ENCODE data around the gene DCN. TPM values are rescaled to one million over a fixed set of nuclear protein-coding genes. Genes with fewer than 3 reads are reported as not detected.
A peak's percentile ranks its signal among the peaks of the same experiment; 100 is the strongest.

DCN gene
- total RNA-seq, 1 experiment from 2014 or later = not detected

DNA sequence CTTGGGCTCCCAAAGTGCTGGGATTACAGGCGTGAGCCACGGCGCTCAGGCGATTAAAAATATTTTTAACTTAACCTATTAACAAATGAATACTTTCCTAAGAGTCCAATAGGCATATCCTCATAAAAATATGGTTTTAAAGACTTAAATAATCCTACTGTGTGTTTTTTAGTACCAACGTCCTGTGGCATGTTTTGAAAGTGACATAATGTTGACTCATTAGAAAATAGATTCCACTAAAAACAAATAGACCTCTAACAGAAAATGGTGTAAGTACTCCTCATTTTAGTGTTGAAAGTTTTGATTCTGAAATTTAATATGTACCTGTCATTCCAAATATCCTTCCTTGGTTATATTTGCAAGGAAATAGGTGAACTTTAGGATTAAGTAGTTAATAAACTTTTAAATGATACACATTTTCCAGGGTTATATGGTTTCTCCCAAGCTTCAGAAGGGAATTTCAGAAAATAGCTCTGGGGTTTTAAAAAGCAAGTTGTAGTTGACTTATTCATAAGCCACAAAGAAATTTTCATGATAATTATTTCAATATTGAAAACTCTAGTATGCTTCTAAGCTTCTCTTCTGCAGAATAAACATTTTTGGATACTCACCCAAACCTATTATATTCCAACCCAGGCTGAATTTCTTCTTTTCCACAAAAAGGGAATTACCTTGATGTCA lies 59.2 kb downstream of the DCN start:
- POLR2A ChIA-PET (ENCODE audit: unreplicated experiment) = no interaction called here
- no peaks in the 10 kb centered on the region for H3K9me2 ChIP-seq (replicated peaks; ENCODE audit: low read length)
- peaks cover 43% of the 10 kb centered on the region for H3K4me1 ChIP-seq (ENCODE audit: insufficient read depth, low read length)
- DNase-seq = peak; percentile 70
- TF ChIP-seq EZH2 (IDR thresholded peaks at IDR 0.05; ENCODE audit: low read length, unreplicated experiment) (no peak), EZH2phosphoT487 (IDR thresholded peaks at IDR 0.05; ENCODE audit: borderline replicate concordance, low read length) (no peak)
- TF ChIP-seq, protein P1, sequence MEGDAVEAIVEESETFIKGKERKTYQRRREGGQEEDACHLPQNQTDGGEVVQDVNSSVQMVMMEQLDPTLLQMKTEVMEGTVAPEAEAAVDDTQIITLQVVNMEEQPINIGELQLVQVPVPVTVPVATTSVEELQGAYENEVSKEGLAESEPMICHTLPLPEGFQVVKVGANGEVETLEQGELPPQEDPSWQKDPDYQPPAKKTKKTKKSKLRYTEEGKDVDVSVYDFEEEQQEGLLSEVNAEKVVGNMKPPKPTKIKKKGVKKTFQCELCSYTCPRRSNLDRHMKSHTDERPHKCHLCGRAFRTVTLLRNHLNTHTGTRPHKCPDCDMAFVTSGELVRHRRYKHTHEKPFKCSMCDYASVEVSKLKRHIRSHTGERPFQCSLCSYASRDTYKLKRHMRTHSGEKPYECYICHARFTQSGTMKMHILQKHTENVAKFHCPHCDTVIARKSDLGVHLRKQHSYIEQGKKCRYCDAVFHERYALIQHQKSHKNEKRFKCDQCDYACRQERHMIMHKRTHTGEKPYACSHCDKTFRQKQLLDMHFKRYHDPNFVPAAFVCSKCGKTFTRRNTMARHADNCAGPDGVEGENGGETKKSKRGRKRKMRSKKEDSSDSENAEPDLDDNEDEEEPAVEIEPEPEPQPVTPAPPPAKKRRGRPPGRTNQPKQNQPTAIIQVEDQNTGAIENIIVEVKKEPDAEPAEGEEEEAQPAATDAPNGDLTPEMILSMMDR (conservative IDR thresholded peaks at IDR 0.05; ENCODE audit: low read depth, low read length) = no peak
- H3K4me2 ChIP-seq (ENCODE audit: low read length) = 0 out of 2 replicates have a peak overlapping the region, but pooled peaks have one; percentile 3
- H3F3A ChIP-seq (ENCODE audit: low read length, unreplicated experiment) = no peaks in the 10 kb centered on the region
- CTCF ChIA-PET = no interaction called here
- H3K4me3 ChIP-seq (ENCODE audit: low read length) = no peak overlapping the region
- no peaks in the 10 kb centered on the region for H3K27me3 ChIP-seq (ENCODE audit: low read length)
- H3K79me2 ChIP-seq (ENCODE audit: low read length) = no peaks in the 10 kb centered on the region
- no TSS peak for BruUV-seq (replicated peaks)
- peak; percentile 9; the same call in 1 of the 2 replicates for ATAC-seq
- no peak overlapping the region for H2AFZ ChIP-seq (ENCODE audit: low read length)
- H3K36me3 ChIP-seq (ENCODE audit: low read depth, low read length) = no peaks in the 10 kb centered on the region
- intact Hi-C loops (cut with micrococcal nuclease) = no loop called here
- H3K27ac ChIP-seq (ENCODE audit: low read length) = peak overlapping the region; percentile 61
- no peaks in the 10 kb centered on the region for H4K20me1 ChIP-seq (ENCODE audit: low read length)
- H3K9me3 ChIP-seq (ENCODE audit: low read length) = no peaks in the 10 kb centered on the region
- no peak overlapping the region for H3K9ac ChIP-seq (ENCODE audit: low read length)

DNA sequence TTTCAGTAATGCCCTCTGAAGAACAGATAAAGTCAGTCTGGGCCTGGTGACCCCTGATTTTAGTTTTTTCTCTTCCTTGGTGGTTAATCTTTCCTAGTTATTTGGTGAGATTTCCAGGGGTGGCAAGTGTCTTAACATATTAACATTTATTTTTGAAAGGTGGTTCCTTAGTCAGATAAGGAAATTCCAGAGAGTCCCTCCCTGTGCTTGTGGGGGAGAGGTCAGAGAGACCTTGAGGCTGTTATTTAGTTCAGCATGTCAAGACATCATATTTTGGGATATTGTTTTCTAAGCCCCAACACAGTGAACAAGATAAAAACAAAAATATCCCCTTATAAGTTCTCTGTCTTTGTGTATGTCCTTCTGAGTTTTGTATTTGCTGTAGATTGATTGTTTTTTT lies 61.8 kb downstream of the DCN start:
- H3K27ac ChIP-seq (ENCODE audit: low read length) = no peak overlapping the region
- CTCF ChIA-PET = no interaction called here
- H3K9ac ChIP-seq (ENCODE audit: low read length) = no peak overlapping the region
- no peak for TF ChIP-seq EZH2phosphoT487 (IDR thresholded peaks at IDR 0.05; ENCODE audit: borderline replicate concordance, low read length)
- TF ChIP-seq EZH2 (IDR thresholded peaks at IDR 0.05; ENCODE audit: low read length, unreplicated experiment) = no peak
- TF ChIP-seq, protein P1 (conservative IDR thresholded peaks at IDR 0.05; ENCODE audit: low read depth, low read length) = no peak
- no peak for DNase-seq
- POLR2A ChIA-PET (ENCODE audit: unreplicated experiment) = no interaction called here
- H3K4me3 ChIP-seq (ENCODE audit: low read length) = no peak overlapping the region
- 0 out of 2 replicates have a peak overlapping the region, but pooled peaks have one; percentile 13 for H2AFZ ChIP-seq (ENCODE audit: low read length)
- no TSS peak for BruUV-seq (replicated peaks)
- H3K36me3 ChIP-seq (ENCODE audit: low read depth, low read length) = no peaks in the 10 kb centered on the region
- no peaks in the 10 kb centered on the region for H4K20me1 ChIP-seq (ENCODE audit: low read length)
- intact Hi-C loops (cut with micrococcal nuclease) = no loop called here
- ATAC-seq = no peak
- no peaks in the 10 kb centered on the region for H3K79me2 ChIP-seq (ENCODE audit: low read length)
- no peaks in the 10 kb centered on the region for H3K9me2 ChIP-seq (replicated peaks; ENCODE audit: low read length)
- H3K4me1 ChIP-seq (ENCODE audit: insufficient read depth, low read length) = peaks cover 19% of the 10 kb centered on the region
- no peaks in the 10 kb centered on the region for H3F3A ChIP-seq (ENCODE audit: low read length, unreplicated experiment)
- H3K4me2 ChIP-seq (ENCODE audit: low read length) = no peak overlapping the region
- H3K9me3 ChIP-seq (ENCODE audit: low read length) = no peaks in the 10 kb centered on the region
- no peaks in the 10 kb centered on the region for H3K27me3 ChIP-seq (ENCODE audit: low read length)

DNA sequence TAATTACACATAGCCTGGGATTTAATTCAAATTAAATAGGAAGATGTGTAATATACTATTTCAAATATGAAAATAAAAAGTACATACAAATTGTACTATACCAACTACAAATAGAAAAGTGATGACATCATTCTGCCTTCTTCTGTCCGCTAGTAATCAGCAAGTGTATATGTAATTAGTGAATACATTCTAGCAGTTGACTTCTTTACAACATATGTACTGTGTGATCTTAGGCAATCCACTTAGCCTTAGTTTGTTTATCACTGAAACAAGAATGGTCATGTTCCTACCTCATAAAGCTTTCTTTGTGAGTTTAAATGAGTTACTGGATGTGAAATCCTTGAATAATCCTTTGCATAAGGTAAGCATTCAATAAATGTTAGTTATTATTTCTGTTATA lies 63.5 kb downstream of the DCN start:
- Histone ChIP-seq H2AFZ (ENCODE audit: low read length) (no peak overlapping the region), H4K20me1 (ENCODE audit: low read length) (no peaks in the 10 kb centered on the region), H3K4me2 (ENCODE audit: low read length) (no peak overlapping the region), H3K9me2 (replicated peaks; ENCODE audit: low read length) (no peaks in the 10 kb centered on the region), H3K27me3 (ENCODE audit: low read length) (no peaks in the 10 kb centered on the region), H3K79me2 (ENCODE audit: low read length) (no peaks in the 10 kb centered on the region), H3K27ac (ENCODE audit: low read length) (no peak overlapping the region), H3K4me3 (ENCODE audit: low read length) (no peak overlapping the region), H3K36me3 (ENCODE audit: low read depth, low read length) (no peaks in the 10 kb centered on the region), H3K4me1 (ENCODE audit: insufficient read depth, low read length) (peaks cover 19% of the 10 kb centered on the region), H3F3A (ENCODE audit: low read length, unreplicated experiment) (no peaks in the 10 kb centered on the region), H3K9me3 (ENCODE audit: low read length) (no peaks in the 10 kb centered on the region), H3K9ac (ENCODE audit: low read length) (no peak overlapping the region)
- no peak for DNase-seq
- TF ChIP-seq, protein P1 (conservative IDR thresholded peaks at IDR 0.05; ENCODE audit: low read depth, low read length) = no peak
- no peak for TF ChIP-seq EZH2 (IDR thresholded peaks at IDR 0.05; ENCODE audit: low read length, unreplicated experiment)
- intact Hi-C loops (cut with micrococcal nuclease) = no loop called here
- ChIA-PET CTCF (no interaction called here), POLR2A (ENCODE audit: unreplicated experiment) (no interaction called here)
- BruUV-seq (replicated peaks) = no TSS peak
- ATAC-seq = no peak

Data from PC-3 (cell line).